GM12878 (cell line): ENCODE measurements around the gene TJAP1. TPM values are rescaled to one million over a fixed set of nuclear protein-coding genes. Genes with fewer than 3 reads are reported as not detected.

Source experiments
- ATAC-seq: fragments of 200-7000 bp; cut with Tn5 transposase; 3 replicates; pipeline ENCODE4 v1.9.1; 2020; ENCODE audit warnings: mild to moderate bottlenecking, moderate library complexity
- BruUV-seq: library from RNA; stranded (reverse); fragments of 400-500 nt; replicated peaks from 2 replicates; lab custom pipeline; 2021; lab: Mats Ljungman, UMichigan
- CTCF ChIA-PET: fragments of 300-600 bp; sonication (Branson Sonifier 250); formaldehyde crosslinking; extraction: SDS; loops from one replicate; lab custom pipeline; 2021; ENCODE audit warnings: inconsistent platforms; lab: Yijun Ruan, JAX
- POLR2A ChIA-PET: fragments of 350-600 bp; formaldehyde crosslinking; extraction: SDS; loops from one replicate; lab custom pipeline; 2021; ENCODE audit warnings: inconsistent platforms; lab: Charles Lee
- RAD21 ChIA-PET: fragments of 300-600 bp; sonication (Branson Sonifier 250); formaldehyde crosslinking; loops from one replicate; lab custom pipeline; 2023; ENCODE audit warnings: antibody characterized with exemption; ENCODE audit not compliant: unreplicated experiment; lab: Charles Lee
- SMC1A ChIA-PET: fragments of 300-600 bp; sonication (Branson Sonifier 250); formaldehyde crosslinking; loops from one replicate; lab custom pipeline; 2023; ENCODE audit not compliant: unreplicated experiment, uncharacterized antibody; lab: Charles Lee
- DNase-seq: peaks from one replicate; pipeline ENCODE4 v3.0.0-alpha.2; 2011; ENCODE audit warnings: low read depth, low spot score
- FAIRE-seq: peaks from 3 replicates; lab custom pipeline; 2011; peaks lifted over from hg19 to GRCh38; lab: Jason Lieb, UNC
- H2AFZ ChIP-seq: 2 replicates; pipeline ENCODE4 v1.6.0; 2011; ENCODE audit warnings: low read depth, low read length, control low read depth; ENCODE audit not compliant: control insufficient read depth
- H3K27ac ChIP-seq: 2 replicates; pipeline ENCODE4 v1.5.1; 2011; ENCODE audit warnings: control low read depth; ENCODE audit not compliant: control insufficient read depth, insufficient read depth
- H3K27me3 ChIP-seq, 2 experiments: replicated peaks in 1 of 2; 2 replicates each; pipeline versions ENCODE4 v1.6.0 to v1.6.1; 2011; ENCODE audit warnings: low read length in 1 of 2; ENCODE audit not compliant: control insufficient read depth in 2 of 2, insufficient read depth in 2 of 2
- H3K36me3 ChIP-seq, 2 experiments: 2 replicates each; pipeline ENCODE4 v1.5.1; 2011; ENCODE audit warnings: low read length in 1 of 2; ENCODE audit not compliant: control insufficient read depth in 2 of 2, insufficient read depth in 2 of 2
- H3K4me1 ChIP-seq: 2 replicates; pipeline ENCODE4 v1.6.1; 2011; ENCODE audit warnings: mild to moderate bottlenecking, low read length, moderate library complexity, mixed read lengths; ENCODE audit not compliant: control insufficient read depth, insufficient read depth
- H3K4me2 ChIP-seq: 2 replicates; pipeline ENCODE4 v1.6.0; 2011; ENCODE audit warnings: control low read depth; ENCODE audit not compliant: control insufficient read depth, insufficient read depth
- H3K4me3 ChIP-seq: fragments of 200-600 bp; sonication (generic); 2 replicates; pipeline ENCODE4 v1.5.1; 2016
- H3K79me2 ChIP-seq: 2 replicates; pipeline ENCODE4 v1.6.0; 2011; ENCODE audit warnings: low read length; ENCODE audit not compliant: control insufficient read depth, insufficient read depth
- H3K9ac ChIP-seq: 2 replicates; pipeline ENCODE4 v1.8.0; 2011; ENCODE audit warnings: low read length, control low read depth, mixed read lengths; ENCODE audit not compliant: control insufficient read depth, insufficient read depth
- H3K9me3 ChIP-seq: replicated peaks from 3 replicates; pipeline ENCODE4 v1.5.1; 2011; ENCODE audit warnings: mild to moderate bottlenecking, low read length; ENCODE audit not compliant: control insufficient read depth, insufficient read depth
- H4K20me1 ChIP-seq: 2 replicates; pipeline ENCODE4 v1.6.0; 2011; ENCODE audit not compliant: control insufficient read depth, insufficient read depth
- HDGF ChIP-seq: fragments of 450-650 bp; IDR thresholded peaks from 2 replicates; pipeline ENCODE4 v1.6.1; 2016; ENCODE audit warnings: antibody characterized with exemption
- NBN ChIP-seq: fragments of 450-650 bp; IDR thresholded peaks from 2 replicates; pipeline ENCODE4 v1.6.1; 2016
- NFXL1 ChIP-seq: fragments of 450-650 bp; IDR thresholded peaks from 2 replicates; pipeline ENCODE4 v1.6.1; 2017; ENCODE audit warnings: antibody characterized with exemption, mild to moderate bottlenecking, borderline replicate concordance
- WGBS: methylation state at CpG from one replicate; pipeline ENCODE4 v1.1.6; 2016; ENCODE audit warnings: low lambda C conversion rate; ENCODE audit not compliant: insufficient replicate concordance, insufficient coverage; ENCODE audit errors: missing lambda C conversion rate; 5-methylcytosine and 5-hydroxymethylcytosine counted together
- in situ Hi-C: fragments of 300-500 bp; cut with MboI; formaldehyde crosslinking; loops from 9 replicates; pipeline ENCODE4 v1.14.3; 2018; ENCODE audit warnings: mixed read lengths
- intact Hi-C: fragments of 100-400 bp; cut with micrococcal nuclease; formaldehyde crosslinking; loops from one replicate; pipeline ENCODE4 v1.14.2; 2022; ENCODE audit not compliant: unreplicated experiment
- polyA plus RNA-seq, 11 experiments: library from polyadenylated mRNA; depleted of rRNA in 4 of 11; unstranded in 6 of 11; stranded (reverse) in 5 of 11; fragments of >200 nt; fragmentation: Nextera tagmentation in 4 of 11; fragmentation: Illumina TruSeq in 1 of 11; extraction: Ambion mirVana in 4 of 11; extraction: Trizol in 1 of 11; gene quantifications; 1 replicate in 1 of 11; 2 replicates in 10 of 11; pipeline versions ENCODE4 v1.2.1 to v1.2.3, GENCODE V29; 2011 to 2016; ENCODE audit warnings: inconsistent platforms in 2 of 11, missing spikeins in 2 of 11, low read depth in 1 of 11
- total RNA-seq, 4 experiments: library from RNA; depleted of rRNA in 3 of 4; stranded (reverse); fragments of >200 nt in 3 of 4; fragmentation: Illumina TruSeq in 1 of 4; extraction: Trizol in 1 of 4; gene quantifications; 2 replicates each; pipeline versions ENCODE4 v1.2.1 to v1.2.3, GENCODE V29; 2013 to 2021
- TF ChIP-seq, protein P1 (sequence below): IDR thresholded peaks from 2 replicates; pipeline ENCODE4 v1.6.1; 2012; ENCODE audit warnings: low read depth, low read length, improper control_type of control experiment
- TF ChIP-seq, protein P2 (sequence below): fragments of 450-650 bp; IDR thresholded peaks from 2 replicates; pipeline ENCODE4 v1.6.1; 2016; ENCODE audit warnings: mild to moderate bottlenecking
- TF ChIP-seq, protein P3 (sequence below): IDR thresholded peaks from 2 replicates; pipeline ENCODE4 v1.6.1; 2012; ENCODE audit warnings: mild to moderate bottlenecking, low read depth, low read length

The TJAP1 gene
- total and polyA plus RNA-seq, 10 of the 15 experiments (the other 5 are each of a cell fraction or from before 2014, with no cell fraction given), result 0.11 to 22.6 (median 12.8) TPM

DNA sequence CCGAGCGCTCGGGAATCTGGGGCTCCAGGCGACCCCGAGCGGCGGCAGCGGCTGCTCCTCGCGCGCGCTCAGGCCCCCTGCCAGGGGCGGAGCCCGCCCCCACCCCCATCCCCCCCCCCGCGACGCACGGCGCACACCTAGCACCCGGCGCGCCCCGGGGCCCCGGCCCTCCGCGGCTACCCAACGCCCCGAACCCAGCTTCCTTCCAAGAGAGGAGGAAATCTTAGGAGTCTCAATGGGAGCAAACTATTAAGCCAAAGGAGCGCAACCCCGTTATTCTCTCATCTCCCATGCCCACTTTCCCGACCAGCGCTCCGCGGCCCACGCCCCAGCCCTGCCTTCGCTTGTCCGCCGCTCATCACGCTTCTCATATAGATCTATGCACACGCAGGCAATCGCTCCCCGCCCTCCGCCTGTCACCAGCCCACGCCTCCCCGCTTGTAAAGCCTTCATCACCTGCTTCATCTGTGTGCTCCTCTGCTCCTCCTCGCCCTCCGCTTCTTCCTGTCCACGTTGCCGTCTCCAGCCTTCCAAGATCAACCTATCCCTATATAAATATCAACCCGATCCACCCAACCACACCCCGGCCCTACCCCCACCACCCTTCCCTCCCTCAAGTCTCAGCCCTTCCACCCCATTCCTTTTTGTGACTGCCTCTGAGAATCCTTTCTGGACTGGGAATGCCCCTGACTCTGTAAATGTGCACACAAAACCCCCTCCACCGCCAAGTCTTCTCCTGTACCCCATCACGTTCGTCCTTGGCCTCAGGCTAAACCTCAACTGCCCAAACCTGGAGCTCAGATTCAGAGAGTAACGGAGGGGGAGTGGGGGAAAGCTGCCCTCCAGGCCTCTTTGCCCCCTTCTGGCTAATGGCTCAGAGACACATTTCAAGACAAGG is 21.6 kb upstream of the TJAP1 start, which contains the start of gene DLK2:
TSS of gene DLK2 (minus strand) at position 18 of the 898 bp plus-strand sequence. CDS start 723 bp downstream, outside the sequence.
- 0 out of 2 replicates have a peak, but pooled peaks have one; percentile 23 for TF ChIP-seq HDGF
- TF ChIP-seq NFXL1, result no peak
- TF ChIP-seq, protein P1, sequence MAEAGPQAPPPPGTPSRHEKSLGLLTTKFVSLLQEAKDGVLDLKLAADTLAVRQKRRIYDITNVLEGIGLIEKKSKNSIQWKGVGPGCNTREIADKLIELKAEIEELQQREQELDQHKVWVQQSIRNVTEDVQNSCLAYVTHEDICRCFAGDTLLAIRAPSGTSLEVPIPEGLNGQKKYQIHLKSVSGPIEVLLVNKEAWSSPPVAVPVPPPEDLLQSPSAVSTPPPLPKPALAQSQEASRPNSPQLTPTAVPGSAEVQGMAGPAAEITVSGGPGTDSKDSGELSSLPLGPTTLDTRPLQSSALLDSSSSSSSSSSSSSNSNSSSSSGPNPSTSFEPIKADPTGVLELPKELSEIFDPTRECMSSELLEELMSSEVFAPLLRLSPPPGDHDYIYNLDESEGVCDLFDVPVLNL, result no peak
- TF ChIP-seq, protein P2, sequence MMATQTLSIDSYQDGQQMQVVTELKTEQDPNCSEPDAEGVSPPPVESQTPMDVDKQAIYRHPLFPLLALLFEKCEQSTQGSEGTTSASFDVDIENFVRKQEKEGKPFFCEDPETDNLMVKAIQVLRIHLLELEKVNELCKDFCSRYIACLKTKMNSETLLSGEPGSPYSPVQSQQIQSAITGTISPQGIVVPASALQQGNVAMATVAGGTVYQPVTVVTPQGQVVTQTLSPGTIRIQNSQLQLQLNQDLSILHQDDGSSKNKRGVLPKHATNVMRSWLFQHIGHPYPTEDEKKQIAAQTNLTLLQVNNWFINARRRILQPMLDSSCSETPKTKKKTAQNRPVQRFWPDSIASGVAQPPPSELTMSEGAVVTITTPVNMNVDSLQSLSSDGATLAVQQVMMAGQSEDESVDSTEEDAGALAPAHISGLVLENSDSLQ, result peak; percentile 63
- TF ChIP-seq NBN, result 0 out of 2 replicates have a peak, but pooled peaks have one; percentile 50
- TF ChIP-seq, protein P3, sequence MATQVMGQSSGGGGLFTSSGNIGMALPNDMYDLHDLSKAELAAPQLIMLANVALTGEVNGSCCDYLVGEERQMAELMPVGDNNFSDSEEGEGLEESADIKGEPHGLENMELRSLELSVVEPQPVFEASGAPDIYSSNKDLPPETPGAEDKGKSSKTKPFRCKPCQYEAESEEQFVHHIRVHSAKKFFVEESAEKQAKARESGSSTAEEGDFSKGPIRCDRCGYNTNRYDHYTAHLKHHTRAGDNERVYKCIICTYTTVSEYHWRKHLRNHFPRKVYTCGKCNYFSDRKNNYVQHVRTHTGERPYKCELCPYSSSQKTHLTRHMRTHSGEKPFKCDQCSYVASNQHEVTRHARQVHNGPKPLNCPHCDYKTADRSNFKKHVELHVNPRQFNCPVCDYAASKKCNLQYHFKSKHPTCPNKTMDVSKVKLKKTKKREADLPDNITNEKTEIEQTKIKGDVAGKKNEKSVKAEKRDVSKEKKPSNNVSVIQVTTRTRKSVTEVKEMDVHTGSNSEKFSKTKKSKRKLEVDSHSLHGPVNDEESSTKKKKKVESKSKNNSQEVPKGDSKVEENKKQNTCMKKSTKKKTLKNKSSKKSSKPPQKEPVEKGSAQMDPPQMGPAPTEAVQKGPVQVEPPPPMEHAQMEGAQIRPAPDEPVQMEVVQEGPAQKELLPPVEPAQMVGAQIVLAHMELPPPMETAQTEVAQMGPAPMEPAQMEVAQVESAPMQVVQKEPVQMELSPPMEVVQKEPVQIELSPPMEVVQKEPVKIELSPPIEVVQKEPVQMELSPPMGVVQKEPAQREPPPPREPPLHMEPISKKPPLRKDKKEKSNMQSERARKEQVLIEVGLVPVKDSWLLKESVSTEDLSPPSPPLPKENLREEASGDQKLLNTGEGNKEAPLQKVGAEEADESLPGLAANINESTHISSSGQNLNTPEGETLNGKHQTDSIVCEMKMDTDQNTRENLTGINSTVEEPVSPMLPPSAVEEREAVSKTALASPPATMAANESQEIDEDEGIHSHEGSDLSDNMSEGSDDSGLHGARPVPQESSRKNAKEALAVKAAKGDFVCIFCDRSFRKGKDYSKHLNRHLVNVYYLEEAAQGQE, result no peak
- Histone ChIP-seq H3K4me1 (peaks cover 14% of the 10 kb centered on the region), H2AFZ (peak within 1 kb of the TSS; percentile 64), H3K79me2 (no peaks in the 10 kb centered on the region), H3K27me3 (peaks cover 2 to 3% of the 10 kb centered on the region in 2 experiments; a peak in 3 of 4 replicates), H3K36me3 (peaks cover 0 to under 1% of the 10 kb centered on the region in 2 experiments; a peak in 2 of 4 replicates), H3K9ac (no peak within 1 kb of the TSS), H3K27ac (no peak within 1 kb of the TSS), H3K4me3 (peak within 1 kb of the TSS; percentile 80), H3K4me2 (peak within 1 kb of the TSS; percentile 96), H4K20me1 (no peaks in the 10 kb centered on the region), H3K9me3 (no peaks in the 10 kb centered on the region)
- SMC1A ChIA-PET, result interaction anchor here (0.6 to 2.5 kb wide), 2 partner anchors 51 to 95 kb away, joined by 3 to 6 read pairs; no protein-coding TSS in a partner anchor
- WGBS, result 5% methylated on average over 45 of the region's 55 CpGs
- FAIRE-seq (peak; percentile 18), DNase-seq (no peak), ATAC-seq (peak; percentile 64)
- CTCF ChIA-PET, result interaction anchor here (0.6 to 4.7 kb wide), 6 partner anchors 16 to 630 kb away, joined by 3 to 27 read pairs (median 3); no protein-coding TSS in a partner anchor
- RAD21 ChIA-PET, result interaction anchor here (0.7 to 5.3 kb wide), 5 partner anchors 12 to 147 kb away, joined by 3 to 22 read pairs (median 4); partner anchors contain the start of gene CRIP3
- intact Hi-C loops (loop anchor here (2.0 to 10.0 kb wide), 2 partner anchors 51 to 619 kb away; no protein-coding TSS in a partner anchor), in situ Hi-C loops (no loop called here)
- BruUV-seq, result no TSS peak
- POLR2A ChIA-PET, result interaction anchor here (0.5 to 1.6 kb wide), 6 partner anchors 10 to 144 kb away, joined by 3 to 4 read pairs (median 3); partner anchors contain the start of gene ABCC10
